K562 (cell line): ENCODE measurements around the gene SCRN2. TPM values are rescaled to one million over a fixed set of nuclear protein-coding genes. Genes with fewer than 3 reads are reported as not detected.

ENCODE experiments used
- ATF2 ChIP-seq: sonication (generic); formaldehyde crosslinking; IDR thresholded peaks from 2 replicates; pipeline ENCODE4 v1.8.1; 2022; ENCODE audit warnings: missing genetic modification reagents
- ATF4 ChIP-seq: fragments of 450-650 bp; formaldehyde crosslinking; IDR thresholded peaks from 2 replicates; pipeline ENCODE4 v1.4.0; 2022; ENCODE audit warnings: mild to moderate bottlenecking, moderate library complexity
- CEBPB ChIP-seq: fragments of 450-650 bp; IDR thresholded peaks from 2 replicates; pipeline ENCODE4 v1.6.1; 2016; ENCODE audit warnings: missing genetic modification characterization, missing compliant biosample characterization
- CHD4 ChIP-seq: fragments of 200-600 bp; sonication (generic); IDR thresholded peaks from 3 replicates; pipeline ENCODE4 v1.6.1; 2012; ENCODE audit warnings: low read depth, mild to moderate bottlenecking, mixed read lengths, low read length, inconsistent platforms; ENCODE audit not compliant: insufficient read depth, insufficient replicate concordance, poor library complexity, severe bottlenecking
- DPF2 ChIP-seq: fragments of 450-650 bp; IDR thresholded peaks from 2 replicates; pipeline ENCODE4 v1.6.1; 2016
- EZH2 ChIP-seq: IDR thresholded peaks from 2 replicates; pipeline ENCODE4 v1.6.1; 2012; ENCODE audit warnings: low read depth, mild to moderate bottlenecking, inconsistent platforms, low read length, borderline replicate concordance
- FOSL1 ChIP-seq: fragments of 200-800 bp; sonication (Bioruptor generic); conservative IDR thresholded peaks from 2 replicates; pipeline ENCODE4 v1.6.1; 2016; ENCODE audit warnings: missing genetic modification characterization, missing compliant biosample characterization
- FOXJ2 ChIP-seq: fragments of 200-800 bp; sonication (Bioruptor generic); IDR thresholded peaks from 2 replicates; pipeline ENCODE4 v1.6.1; 2016; ENCODE audit warnings: missing genetic modification characterization, missing compliant biosample characterization
- FOXK1 ChIP-seq: sonication (generic); formaldehyde crosslinking; IDR thresholded peaks from 2 replicates; pipeline ENCODE4 v1.8.0; 2022; ENCODE audit warnings: missing genetic modification reagents, mild to moderate bottlenecking, borderline replicate concordance
- GATA2 ChIP-seq: sonication (generic); formaldehyde crosslinking; IDR thresholded peaks from 2 replicates; pipeline ENCODE4 v1.4.0; 2020; ENCODE audit warnings: mild to moderate bottlenecking, missing genetic modification reagents
- GATAD2A ChIP-seq: fragments of 450-650 bp; IDR thresholded peaks from 2 replicates; pipeline ENCODE4 v1.6.1; 2017
- HOXB6 ChIP-seq: fragments of 250-450 bp; sonication (Bioruptor Pico); IDR thresholded peaks from 2 replicates; pipeline ENCODE4 v1.5.1; 2022; ENCODE audit warnings: mild to moderate bottlenecking, borderline replicate concordance
- ID3 ChIP-seq, 2 experiments: fragments of 250-450 bp in 1 of 2; fragments of 450-650 bp in 1 of 2; sonication (Bioruptor Pico) in 1 of 2; IDR thresholded peaks; 2 replicates each; pipeline versions ENCODE4 v1.6.1 to v1.8.0; 2016 to 2021; ENCODE audit warnings: mild to moderate bottlenecking in 2 of 2, moderate library complexity in 2 of 2, missing compliant biosample characterization in 1 of 2, missing genetic modification characterization in 1 of 2
- L3MBTL2 ChIP-seq: fragments of 450-650 bp; IDR thresholded peaks from 2 replicates; pipeline ENCODE4 v1.6.1; 2016; ENCODE audit warnings: mild to moderate bottlenecking, moderate library complexity
- MAZ ChIP-seq, 2 experiments: fragments of 450-650 bp in 1 of 2; sonication (generic) in 1 of 2; formaldehyde crosslinking; IDR thresholded peaks in 1 of 2; conservative IDR thresholded peaks in 1 of 2; 2 replicates each; pipeline versions ENCODE4 v1.4.0 to v1.5.0; 2020; ENCODE audit warnings: mild to moderate bottlenecking in 1 of 2, missing genetic modification reagents in 1 of 2
- MECOM ChIP-seq: fragments of 250-450 bp; sonication (Bioruptor Pico); IDR thresholded peaks from 2 replicates; pipeline ENCODE4 v1.8.0; 2022; ENCODE audit warnings: inconsistent platforms
- NCOR1 ChIP-seq: fragments of 450-650 bp; IDR thresholded peaks from 2 replicates; pipeline ENCODE4 v1.6.1; 2016; ENCODE audit warnings: mild to moderate bottlenecking, moderate library complexity
- NR0B1 ChIP-seq: fragments of 450-650 bp; IDR thresholded peaks from one replicate; pipeline ENCODE4 v1.6.1; 2018; ENCODE audit warnings: mild to moderate bottlenecking, moderate library complexity; ENCODE audit not compliant: partially characterized antibody
- POLR2G ChIP-seq: fragments of 200-400 bp; formaldehyde crosslinking; IDR thresholded peaks from 2 replicates; pipeline ENCODE4 v1.6.1; 2017; ENCODE audit warnings: low read depth, mild to moderate bottlenecking, antibody characterized with exemption, low read length, moderate library complexity
- PTRF ChIP-seq: fragments of 450-650 bp; IDR thresholded peaks from 2 replicates; pipeline ENCODE4 v1.6.1; 2016; ENCODE audit warnings: mild to moderate bottlenecking, missing genetic modification characterization, missing compliant biosample characterization
- RBFOX2 ChIP-seq: fragments of 200-400 bp; formaldehyde crosslinking; IDR thresholded peaks from 2 replicates; pipeline ENCODE4 v1.6.1; 2017; ENCODE audit warnings: low read depth, mild to moderate bottlenecking, low read length, moderate library complexity
- TBL1XR1 ChIP-seq, 2 experiments: IDR thresholded peaks; 2 replicates each; pipeline ENCODE4 v1.6.1; 2012; ENCODE audit warnings: improper control_type of control experiment in 2 of 2, low read length in 2 of 2, mild to moderate bottlenecking in 1 of 2
- TOE1 ChIP-seq, 2 experiments: fragments of 450-650 bp in 1 of 2; sonication (generic) in 1 of 2; formaldehyde crosslinking in 1 of 2; IDR thresholded peaks; 2 replicates each; pipeline versions ENCODE4 v1.7.1 to v1.8.0; 2016 to 2022; ENCODE audit warnings: borderline replicate concordance in 2 of 2, mild to moderate bottlenecking in 2 of 2, antibody characterized with exemption in 1 of 2, inconsistent platforms in 1 of 2, low read depth in 1 of 2, missing genetic modification reagents in 1 of 2, moderate library complexity in 1 of 2
- ZNF212 ChIP-seq: fragments of 450-650 bp; formaldehyde crosslinking; IDR thresholded peaks from 2 replicates; pipeline ENCODE4 v1.4.0; 2020; ENCODE audit warnings: mild to moderate bottlenecking
- ZNF75A ChIP-seq: fragments of 450-650 bp; formaldehyde crosslinking; IDR thresholded peaks from 2 replicates; pipeline ENCODE4 v1.4.0; 2020; ENCODE audit warnings: mild to moderate bottlenecking
- ZNF766 ChIP-seq: fragments of 200-800 bp; sonication (Bioruptor generic); conservative IDR thresholded peaks from 2 replicates; pipeline ENCODE4 v1.6.1; 2016; ENCODE audit warnings: missing genetic modification characterization, missing compliant biosample characterization
- polyA plus RNA-seq, 8 experiments: library from polyadenylated mRNA; depleted of rRNA in 4 of 8; stranded (reverse) in 5 of 8; unstranded in 3 of 8; fragments of >200 nt; fragmentation: Nextera tagmentation in 2 of 8; fragmentation: Illumina TruSeq in 1 of 8; extraction: Ambion mirVana in 2 of 8; extraction: Trizol in 1 of 8; gene quantifications; 2 replicates each; pipeline versions ENCODE4 v1.2.1 to v1.2.3, GENCODE V29; 2011 to 2014; ENCODE audit warnings: inconsistent platforms in 1 of 8, missing spikeins in 1 of 8
- total RNA-seq, 7 experiments: library from RNA; depleted of rRNA in 6 of 7; stranded (reverse); fragments of >200 nt in 6 of 7; fragmentation: Illumina TruSeq in 2 of 7; extraction: Trizol in 2 of 7; gene quantifications; 2 replicates each; pipeline versions ENCODE4 v1.2.1 to v1.2.3, GENCODE V29; 2011 to 2021; ENCODE audit warnings: low replicate concordance in 1 of 7

Gene SCRN2
- total and polyA plus RNA-seq, 9 of the 15 experiments (the other 6 are each of a cell fraction or from before 2014, with no cell fraction given) = 0.25 to 32.9 (median 13.6) TPM

- no peak for TF ChIP-seq MECOM (CRISPR knock-in tag)
- TF ChIP-seq TBL1XR1 (IDR thresholded peaks at IDR 0.05; ENCODE audit: low read length in 2 of 2) = 0 out of 4 replicates have a peak, but pooled peaks of 1 of the 2 experiments have one; percentile 20
- TF ChIP-seq RBFOX2 = no peak
- TF ChIP-seq POLR2G = no peak
- no peak for TF ChIP-seq EZH2
- peak in 1 of 2 experiments; percentile 47; a peak in 1 of 4 replicates for TF ChIP-seq MAZ (CRISPR knock-in tag; conservative IDR thresholded peaks at IDR 0.05 in 1 of 2, IDR thresholded peaks at IDR 0.05 in 1 of 2)
- no peak for TF ChIP-seq ZNF766
- TF ChIP-seq NCOR1 = no peak
- no peak for TF ChIP-seq GATAD2A
- no peak for TF ChIP-seq ID3 (CRISPR knock-in tag; IDR thresholded peaks at IDR 0.05)
- TF ChIP-seq ID3 (tag; IDR thresholded peaks at IDR 0.05) = no peak
- no peak for TF ChIP-seq PTRF (tag)
- peak; percentile 50 for TF ChIP-seq CEBPB
- TF ChIP-seq FOXJ2 (tag) = peak; percentile 98
- no peak for TF ChIP-seq ATF2 (CRISPR knock-in tag)
- peak; percentile 66 for TF ChIP-seq DPF2
- TF ChIP-seq ATF4 = peak; percentile 39; the same call in 1 of the 2 replicates
- no peak for TF ChIP-seq HOXB6 (CRISPR knock-in tag)
- no peak for TF ChIP-seq CHD4
- TF ChIP-seq FOXK1 (CRISPR knock-in tag) = no peak
- TF ChIP-seq NR0B1 = no peak
- no peak for TF ChIP-seq L3MBTL2
- peak; percentile 37; the same call in 1 of the 2 replicates for TF ChIP-seq FOSL1 (tag)
- TF ChIP-seq TOE1 (IDR thresholded peaks at IDR 0.05; ENCODE audit: borderline replicate concordance) = no peak
- no peak for TF ChIP-seq TOE1 (CRISPR knock-in tag; IDR thresholded peaks at IDR 0.05; ENCODE audit: borderline replicate concordance, low read depth)
- no peak for TF ChIP-seq ZNF212 (CRISPR knock-in tag)
- peak; percentile 40; the same call in 1 of the 2 replicates for TF ChIP-seq GATA2
- no peak for TF ChIP-seq ZNF75A (CRISPR knock-in tag)
Measured at GRCh38 chr17:47844227-47844626, 3.2 kb upstream of the SCRN2 start (continued).
